22Rv1 (cell line): ENCODE results near the gene TMEM248.
"Not testable (repeated sequence)": the region's sequence is repeated elsewhere in the genome, so short reads cannot be mapped to it uniquely, and the experiment has no call there.

Experiments
- H3K27ac ChIP-seq: fragments of 450-650 bp; 2 replicates; pipeline ENCODE4 v1.5.1; 2017
- ZFX ChIP-seq: fragments of 450-650 bp; IDR thresholded peaks from 2 replicates; pipeline ENCODE4 v1.6.1; 2017; ENCODE audit warnings: antibody characterized with exemption, borderline replicate concordance
- TF ChIP-seq, protein P1 (sequence below): fragments of 450-650 bp; IDR thresholded peaks from 2 replicates; pipeline ENCODE4 v1.5.1; 2017; ENCODE audit warnings: mild to moderate bottlenecking

Gene TMEM248

GRCh38 chr7:66905278-66905677, 15.7 kb upstream of the TMEM248 start:
- TF ChIP-seq, protein P1, sequence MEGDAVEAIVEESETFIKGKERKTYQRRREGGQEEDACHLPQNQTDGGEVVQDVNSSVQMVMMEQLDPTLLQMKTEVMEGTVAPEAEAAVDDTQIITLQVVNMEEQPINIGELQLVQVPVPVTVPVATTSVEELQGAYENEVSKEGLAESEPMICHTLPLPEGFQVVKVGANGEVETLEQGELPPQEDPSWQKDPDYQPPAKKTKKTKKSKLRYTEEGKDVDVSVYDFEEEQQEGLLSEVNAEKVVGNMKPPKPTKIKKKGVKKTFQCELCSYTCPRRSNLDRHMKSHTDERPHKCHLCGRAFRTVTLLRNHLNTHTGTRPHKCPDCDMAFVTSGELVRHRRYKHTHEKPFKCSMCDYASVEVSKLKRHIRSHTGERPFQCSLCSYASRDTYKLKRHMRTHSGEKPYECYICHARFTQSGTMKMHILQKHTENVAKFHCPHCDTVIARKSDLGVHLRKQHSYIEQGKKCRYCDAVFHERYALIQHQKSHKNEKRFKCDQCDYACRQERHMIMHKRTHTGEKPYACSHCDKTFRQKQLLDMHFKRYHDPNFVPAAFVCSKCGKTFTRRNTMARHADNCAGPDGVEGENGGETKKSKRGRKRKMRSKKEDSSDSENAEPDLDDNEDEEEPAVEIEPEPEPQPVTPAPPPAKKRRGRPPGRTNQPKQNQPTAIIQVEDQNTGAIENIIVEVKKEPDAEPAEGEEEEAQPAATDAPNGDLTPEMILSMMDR, result no peak
- no peak for TF ChIP-seq ZFX
- H3K27ac ChIP-seq, result no peak overlapping the region

DNA sequence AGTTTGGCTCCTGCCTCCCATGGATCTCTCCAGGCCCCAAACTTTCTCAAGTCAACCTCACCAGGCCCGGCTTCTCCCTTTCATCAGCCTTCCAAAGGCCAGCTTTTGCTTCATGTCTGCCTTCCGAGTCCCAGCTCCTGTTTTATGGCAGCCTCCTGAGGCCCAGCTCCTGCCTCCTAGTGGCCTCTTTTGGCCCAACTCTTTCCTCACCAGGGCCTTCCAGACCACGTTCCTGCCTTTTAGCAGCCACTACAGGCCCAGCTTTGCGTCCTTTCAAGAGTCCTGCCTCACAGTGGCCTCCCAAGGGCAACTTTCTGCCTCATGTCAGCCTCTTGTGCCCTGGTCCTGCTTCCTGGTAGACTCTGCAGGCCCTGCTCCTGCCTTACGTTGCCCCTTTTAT, 15.3 kb upstream of the TMEM248 start:
- H3K27ac ChIP-seq, result no peak overlapping the region
- TF ChIP-seq, protein P1, result peak; percentile 32
- no peak for TF ChIP-seq ZFX

DNA sequence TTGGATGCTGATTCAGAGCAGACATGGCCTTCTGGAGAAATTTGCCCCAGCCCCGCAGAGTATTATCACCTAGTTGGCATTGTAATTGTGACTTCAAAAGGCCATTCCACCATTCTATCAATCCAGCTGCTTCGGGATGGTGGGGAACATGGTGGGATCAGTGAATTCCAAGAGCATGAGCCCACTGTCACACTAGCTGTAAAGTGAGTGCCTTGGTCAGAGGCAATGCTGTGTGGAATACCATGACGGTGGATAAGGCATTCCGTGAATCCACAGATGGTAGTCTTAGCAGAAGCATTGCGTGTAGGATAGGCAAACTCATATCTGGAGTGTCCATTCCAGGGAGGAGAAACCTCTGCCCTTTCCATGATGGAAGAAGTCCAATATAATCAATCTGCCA, 13.3 kb upstream of the TMEM248 start:
- H3K27ac ChIP-seq, result no peak overlapping the region
- TF ChIP-seq, protein P1, result no peak
- no peak for TF ChIP-seq ZFX

GRCh38 chr7:66908598-66908997, 12.4 kb upstream of the TMEM248 start:
- H3K27ac ChIP-seq, result not testable (repeated sequence)

DNA sequence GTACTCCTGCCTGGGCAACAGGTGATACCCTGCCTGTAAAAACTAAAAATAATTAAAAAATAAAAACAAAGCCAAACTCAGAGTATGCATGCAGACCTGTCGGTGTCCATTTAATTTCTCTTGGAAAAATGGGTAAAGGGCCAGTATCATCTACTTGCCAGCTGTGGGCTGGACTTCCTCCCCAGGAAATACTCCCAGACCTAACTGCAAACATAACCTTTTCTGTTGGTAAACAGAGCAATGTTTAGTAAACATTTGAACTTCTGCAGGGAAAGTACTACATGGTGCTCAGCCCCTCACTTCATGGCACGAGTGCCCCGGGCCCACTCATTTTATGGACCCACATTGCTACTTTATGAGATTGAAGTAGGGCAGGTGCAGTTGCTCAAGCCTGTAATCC, 10.2 kb upstream of the TMEM248 start:
- H3K27ac ChIP-seq, result no peak overlapping the region
- no peak for TF ChIP-seq ZFX
- TF ChIP-seq, protein P1, result no peak

DNA sequence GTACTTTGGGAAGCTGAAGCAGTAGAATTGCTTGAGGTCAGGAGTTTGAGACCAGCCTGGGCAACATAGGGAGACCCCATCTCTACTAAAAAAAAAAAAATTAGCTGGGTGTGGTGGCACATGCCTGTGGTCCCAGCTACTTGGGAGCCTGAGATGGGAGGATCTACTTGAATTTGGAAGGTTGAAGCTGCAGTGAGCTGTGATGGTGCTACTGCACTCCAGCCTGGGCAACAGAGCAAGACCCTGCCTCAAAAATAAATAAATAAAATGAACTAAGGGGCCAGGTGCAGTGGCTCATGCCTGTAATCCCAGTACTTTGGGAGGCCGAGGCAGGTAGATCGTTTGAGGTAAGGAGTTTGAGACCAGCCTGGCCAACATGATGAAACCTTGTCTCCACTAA, 9.8 kb upstream of the TMEM248 start:
- H3K27ac ChIP-seq, result not testable (repeated sequence)

- TF ChIP-seq ZFX, result no peak
- TF ChIP-seq, protein P1, result no peak
- no peak overlapping the region for H3K27ac ChIP-seq
Observed at GRCh38 chr7:66912195-66912594, 8.8 kb upstream of the TMEM248 start.

GRCh38 chr7:66913118-66914037, 7.6 kb upstream of the TMEM248 start:
- TF ChIP-seq, protein P1, result no peak
- no peak for TF ChIP-seq ZFX
- no peak overlapping the region for H3K27ac ChIP-seq

- not testable (repeated sequence) for H3K27ac ChIP-seq
Observed at GRCh38 chr7:66917904-66918303, 3.1 kb upstream of the TMEM248 start.
